IMR-90 (cell line): ENCODE results near the gene SLC25A22. TPM values are rescaled to one million over a fixed set of nuclear protein-coding genes. Genes with fewer than 3 reads are reported as not detected.
A peak's percentile ranks its signal among the peaks of the same experiment; 100 is the strongest.

ENCODE experiments used
- ATAC-seq: fragments of 200-7000 bp; cut with Tn5 transposase; 2 replicates; pipeline ENCODE4 v1.9.1; 2020; ENCODE audit warnings: low read depth, mild to moderate bottlenecking, moderate library complexity
- BruUV-seq: library from RNA; stranded (reverse); fragments of 400-500 nt; replicated peaks from 2 replicates; lab custom pipeline; 2021; lab: Mats Ljungman, UMichigan
- CTCF ChIA-PET: fragments of 300-600 bp; formaldehyde crosslinking; extraction: SDS; loops from one replicate; lab custom pipeline; 2021; ENCODE audit warnings: antibody characterized with exemption; lab: Yijun Ruan, JAX
- POLR2A ChIA-PET: fragments of 300-600 bp; sonication (Branson Sonifier 250); formaldehyde crosslinking; loops from one replicate; lab custom pipeline; 2022; ENCODE audit warnings: antibody characterized with exemption; ENCODE audit not compliant: unreplicated experiment; lab: Charles Lee
- DNase-seq: peaks from one replicate; pipeline ENCODE4 v3.0.0; 2013
- H2AFZ ChIP-seq: replicated peaks from 2 replicates; pipeline ENCODE3; 2013; ENCODE audit warnings: low read length, mild to moderate bottlenecking; ENCODE audit not compliant: poor library complexity
- H2AK5ac ChIP-seq: 2 replicates; pipeline ENCODE4 v1.6.1; 2013; ENCODE audit warnings: low read depth, low read length, inconsistent platforms
- H2AK9ac ChIP-seq: replicated peaks from 2 replicates; pipeline ENCODE3; 2013; ENCODE audit warnings: mild to moderate bottlenecking, low read depth, low read length, moderate library complexity; ENCODE audit not compliant: poor library complexity
- H2BK120ac ChIP-seq: 2 replicates; pipeline ENCODE4 v1.6.1; 2013; ENCODE audit warnings: low read depth, low read length, inconsistent platforms
- H2BK15ac ChIP-seq: 3 replicates; pipeline ENCODE4 v1.6.1; 2013; ENCODE audit warnings: low read depth, low read length, inconsistent platforms
- H2BK20ac ChIP-seq: 2 replicates; pipeline ENCODE4 v1.6.1; 2013; ENCODE audit warnings: low read depth, mild to moderate bottlenecking, inconsistent platforms, low read length, moderate library complexity
- H2BK5ac ChIP-seq: 2 replicates; pipeline ENCODE4 v1.6.1; 2013; ENCODE audit warnings: mild to moderate bottlenecking, low read depth, low read length, inconsistent platforms; ENCODE audit not compliant: poor library complexity, severe bottlenecking
- H3K14ac ChIP-seq: replicated peaks from 2 replicates; pipeline ENCODE4 v1.6.1; 2013; ENCODE audit warnings: low read depth, low read length, inconsistent platforms
- H3K18ac ChIP-seq: 2 replicates; pipeline ENCODE4 v1.6.1; 2013; ENCODE audit warnings: low read depth, low read length, control low read depth
- H3K23ac ChIP-seq: 2 replicates; pipeline ENCODE4 v1.6.1; 2013; ENCODE audit warnings: low read depth, low read length, inconsistent platforms
- H3K27ac ChIP-seq: 2 replicates; pipeline ENCODE4 v1.5.1; 2013; ENCODE audit warnings: mild to moderate bottlenecking, control low read depth, low read length; ENCODE audit not compliant: insufficient read depth
- H3K27me3 ChIP-seq: 2 replicates; pipeline ENCODE4 v1.6.1; 2013; ENCODE audit warnings: low read length; ENCODE audit not compliant: control insufficient read depth, insufficient read depth
- H3K36me3 ChIP-seq: 2 replicates; pipeline ENCODE4 v1.6.1; 2013; ENCODE audit warnings: low read length, mixed read lengths; ENCODE audit not compliant: control insufficient read depth, insufficient read depth
- H3K4ac ChIP-seq: 2 replicates; pipeline ENCODE4 v1.6.1; 2013; ENCODE audit warnings: low read depth, low read length, inconsistent platforms
- H3K4me1 ChIP-seq: 2 replicates; pipeline ENCODE4 v1.6.1; 2013; ENCODE audit warnings: low read length, mixed read lengths; ENCODE audit not compliant: control insufficient read depth, insufficient read depth
- H3K4me2 ChIP-seq: 2 replicates; pipeline ENCODE4 v1.6.1; 2013; ENCODE audit warnings: low read depth, mild to moderate bottlenecking, control low read depth, low read length, moderate library complexity
- H3K4me3 ChIP-seq: 2 replicates; pipeline ENCODE4 v1.5.1; 2013; ENCODE audit warnings: low read depth, mild to moderate bottlenecking, control low read depth, low read length, moderate library complexity; ENCODE audit not compliant: insufficient read depth
- H3K56ac ChIP-seq: 2 replicates; pipeline ENCODE4 v1.6.1; 2013; ENCODE audit warnings: low read length, inconsistent platforms; ENCODE audit not compliant: insufficient read depth; ENCODE audit errors: extremely low read depth
- H3K79me1 ChIP-seq, 2 experiments: 2 replicates each; pipeline ENCODE4 v1.6.1; 2013; ENCODE audit warnings: low read length in 2 of 2, inconsistent platforms in 1 of 2, low read depth in 1 of 2
- H3K9ac ChIP-seq: 2 replicates; pipeline ENCODE4 v1.6.1; 2013; ENCODE audit warnings: low read depth, low read length, control low read depth
- H3K9me1 ChIP-seq: 2 replicates; pipeline ENCODE4 v1.6.1; 2013; ENCODE audit warnings: low read length, inconsistent platforms; ENCODE audit not compliant: insufficient read depth
- H3K9me3 ChIP-seq: 2 replicates; pipeline ENCODE4 v1.6.1; 2013; ENCODE audit warnings: low read length; ENCODE audit not compliant: control insufficient read depth, insufficient read depth
- H4K20me1 ChIP-seq: 2 replicates; pipeline ENCODE4 v1.6.1; 2013; ENCODE audit warnings: low read length, inconsistent platforms; ENCODE audit not compliant: insufficient read depth
- H4K5ac ChIP-seq: 2 replicates; pipeline ENCODE4 v1.6.1; 2013; ENCODE audit warnings: mild to moderate bottlenecking, low read depth, low read length, control low read depth
- H4K8ac ChIP-seq, 2 experiments: 2 replicates each; pipeline ENCODE4 v1.6.1; 2013; ENCODE audit warnings: low read depth in 2 of 2, low read length in 2 of 2, control low read depth in 1 of 2, inconsistent platforms in 1 of 2
- H4K91ac ChIP-seq: 2 replicates; pipeline ENCODE4 v1.6.1; 2013; ENCODE audit warnings: low read depth, low read length, inconsistent platforms; ENCODE audit not compliant: insufficient read depth
- BHLHE40 ChIP-seq: fragments of 150-350 bp; IDR thresholded peaks from 2 replicates; pipeline ENCODE4 v1.6.1; 2016; ENCODE audit warnings: mild to moderate bottlenecking, low read depth, low read length
- CEBPB ChIP-seq: IDR thresholded peaks from 2 replicates; pipeline ENCODE4 v1.6.1; 2012; ENCODE audit warnings: low read depth, low read length, improper control_type of control experiment
- CHD1 ChIP-seq: IDR thresholded peaks from 2 replicates; pipeline ENCODE4 v1.6.1; 2012; ENCODE audit warnings: low read depth, low read length, improper control_type of control experiment
- CTCF ChIP-seq: conservative IDR thresholded peaks from 2 replicates; pipeline ENCODE4 v1.5.1; 2012; ENCODE audit warnings: mild to moderate bottlenecking, low read depth, low read length, improper control_type of control experiment
- MAZ ChIP-seq: IDR thresholded peaks from 2 replicates; pipeline ENCODE4 v1.6.1; 2012; ENCODE audit warnings: low read depth, mild to moderate bottlenecking, low read length, improper control_type of control experiment, moderate library complexity, borderline replicate concordance
- MXI1 ChIP-seq: IDR thresholded peaks from 2 replicates; pipeline ENCODE4 v1.6.1; 2012; ENCODE audit warnings: low read depth, mild to moderate bottlenecking, low read length, moderate library complexity, borderline replicate concordance
- NFE2L2 ChIP-seq: fragments of 150-350 bp; IDR thresholded peaks from 2 replicates; pipeline ENCODE4 v1.6.1; 2016; ENCODE audit warnings: low read depth, mild to moderate bottlenecking, low read length
- POLR2A ChIP-seq: IDR thresholded peaks from 2 replicates; pipeline ENCODE4 v1.6.1; 2012; ENCODE audit warnings: mild to moderate bottlenecking, low read depth, low read length
- RAD21 ChIP-seq: IDR thresholded peaks from 2 replicates; pipeline ENCODE4 v1.6.1; 2012; ENCODE audit warnings: low read length, improper control_type of control experiment
- RFX5 ChIP-seq: IDR thresholded peaks from 2 replicates; pipeline ENCODE4 v1.8.0; 2012; ENCODE audit warnings: low read depth, mild to moderate bottlenecking, low read length, moderate library complexity
- WGBS, 2 experiments: methylation state at CpG; one replicate each; pipeline versions ENCODE4 v1.1.5 to v1.1.7; 2013; ENCODE audit warnings: missing lambda C conversion rate in 2 of 2; ENCODE audit not compliant: insufficient read length in 1 of 2; ENCODE audit errors: extremely low coverage in 2 of 2; 5-methylcytosine and 5-hydroxymethylcytosine counted together
- dilution Hi-C: fragments of 300-500 bp; cut with HindIII; formaldehyde crosslinking; loops from one replicate; pipeline ENCODE4 v1.14.3; 2018; ENCODE audit warnings: low sequenced_read_pairs; ENCODE audit not compliant: unreplicated experiment
- in situ Hi-C: fragments of 300-500 bp; cut with MboI; formaldehyde crosslinking; loops from 3 replicates; pipeline ENCODE4 v1.14.3; 2019; ENCODE audit warnings: low sequenced_read_pairs, inconsistent platforms, mixed read lengths
- intact Hi-C: fragments of 100-400 bp; cut with micrococcal nuclease; formaldehyde crosslinking; loops from 2 replicates; pipeline ENCODE4 v1.10.0; 2022
- polyA plus RNA-seq, 3 experiments: library from polyadenylated mRNA; depleted of rRNA; stranded (reverse); fragments of >200 nt; gene quantifications; 2 replicates each; pipeline ENCODE4 v1.2.3, GENCODE V29; 2012; ENCODE audit warnings: low replicate concordance in 1 of 3
- total RNA-seq: library from RNA; depleted of rRNA; stranded (reverse); fragments of >200 nt; gene quantifications from 2 replicates; pipeline ENCODE4 v1.2.3, GENCODE V29; 2012
- TF ChIP-seq, protein P1 (sequence below): fragments of 150-350 bp; IDR thresholded peaks from 2 replicates; pipeline ENCODE4 v1.6.1; 2016; ENCODE audit warnings: low read depth, mild to moderate bottlenecking, low read length, moderate library complexity, borderline replicate concordance
- TF ChIP-seq, protein P2 (sequence below): fragments of 150-350 bp; IDR thresholded peaks from 2 replicates; pipeline ENCODE4 v1.6.1; 2017; ENCODE audit warnings: mild to moderate bottlenecking, antibody characterized with exemption, low read length, low read depth

Gene SLC25A22
- total and polyA plus RNA-seq, 2 of the 4 experiments (the other 2 are of a cell fraction): 8.2 to 41.3 TPM

- peak within 1 kb of the TSS; percentile 76 for H4K91ac ChIP-seq
- peak within 1 kb of the TSS; percentile 24; the same call in 1 of the 2 replicates for H3K18ac ChIP-seq
- H3K4me3 ChIP-seq: peak within 1 kb of the TSS; percentile 87
- ChIA-PET POLR2A (interaction anchor here (0.5 to 1.8 kb wide), 10 partner anchors 9 to 155 kb away, joined by 4 to 13 read pairs (median 4); partner anchors contain the start of genes CRACR2B, PIDD1 and RPLP2), CTCF (no interaction called here)
- no TSS peak for BruUV-seq
- H2AK9ac ChIP-seq: peak within 1 kb of the TSS; percentile 94
- peaks cover 13% of the 10 kb centered on the region for H3K9me1 ChIP-seq
- H4K20me1 ChIP-seq: peaks cover 30% of the 10 kb centered on the region
- ATAC-seq: peak; percentile 3
- no peak within 1 kb of the TSS for H3K56ac ChIP-seq
- peak within 1 kb of the TSS; percentile 62 for H4K5ac ChIP-seq
- peak within 1 kb of the TSS; percentile 59 to 83; a peak in 2 of 4 replicates for H4K8ac ChIP-seq
- peak within 1 kb of the TSS; percentile 6; the same call in 1 of the 2 replicates for H3K14ac ChIP-seq
- no peaks in the 10 kb centered on the region for H3K27me3 ChIP-seq
- peak within 1 kb of the TSS; percentile 37 for H3K4ac ChIP-seq
- peaks cover 21% of the 10 kb centered on the region for H3K4me1 ChIP-seq
- H2AFZ ChIP-seq: peak within 1 kb of the TSS; percentile 95
- DNase-seq: no peak
- H2BK15ac ChIP-seq: peak within 1 kb of the TSS; percentile 13; the same call in 1 of the 3 replicates
- intact Hi-C loops (no loop called here), in situ Hi-C loops (no loop called here), dilution Hi-C loops (no loop called here)
- peak within 1 kb of the TSS; percentile 73 for H2BK5ac ChIP-seq
- peak within 1 kb of the TSS; percentile 78 for H3K9ac ChIP-seq
- H3K27ac ChIP-seq: peak within 1 kb of the TSS; percentile 67
- 33% methylated on average over 1 of the region's 20 CpGs; no CpG with 5 or more reads in 1 of the 2 experiments for WGBS, 2 experiments
- H3K4me2 ChIP-seq: peak within 1 kb of the TSS; percentile 82
- peak within 1 kb of the TSS; percentile 41; the same call in 1 of the 2 replicates for H2BK120ac ChIP-seq
- H3K79me1 ChIP-seq: peaks cover 22 to 32% of the 10 kb centered on the region in 2 experiments
- TF ChIP-seq, protein P1, sequence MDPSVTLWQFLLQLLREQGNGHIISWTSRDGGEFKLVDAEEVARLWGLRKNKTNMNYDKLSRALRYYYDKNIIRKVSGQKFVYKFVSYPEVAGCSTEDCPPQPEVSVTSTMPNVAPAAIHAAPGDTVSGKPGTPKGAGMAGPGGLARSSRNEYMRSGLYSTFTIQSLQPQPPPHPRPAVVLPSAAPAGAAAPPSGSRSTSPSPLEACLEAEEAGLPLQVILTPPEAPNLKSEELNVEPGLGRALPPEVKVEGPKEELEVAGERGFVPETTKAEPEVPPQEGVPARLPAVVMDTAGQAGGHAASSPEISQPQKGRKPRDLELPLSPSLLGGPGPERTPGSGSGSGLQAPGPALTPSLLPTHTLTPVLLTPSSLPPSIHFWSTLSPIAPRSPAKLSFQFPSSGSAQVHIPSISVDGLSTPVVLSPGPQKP: no peak
- TF ChIP-seq MXI1 (no peak), BHLHE40 (no peak), NFE2L2 (no peak), MAZ (peak; percentile 8; the same call in 1 of the 2 replicates), CHD1 (no peak), CTCF (no peak), RFX5 (no peak), RAD21 (no peak), CEBPB (peak; percentile 75), POLR2A (no peak)
- TF ChIP-seq, protein P2, sequence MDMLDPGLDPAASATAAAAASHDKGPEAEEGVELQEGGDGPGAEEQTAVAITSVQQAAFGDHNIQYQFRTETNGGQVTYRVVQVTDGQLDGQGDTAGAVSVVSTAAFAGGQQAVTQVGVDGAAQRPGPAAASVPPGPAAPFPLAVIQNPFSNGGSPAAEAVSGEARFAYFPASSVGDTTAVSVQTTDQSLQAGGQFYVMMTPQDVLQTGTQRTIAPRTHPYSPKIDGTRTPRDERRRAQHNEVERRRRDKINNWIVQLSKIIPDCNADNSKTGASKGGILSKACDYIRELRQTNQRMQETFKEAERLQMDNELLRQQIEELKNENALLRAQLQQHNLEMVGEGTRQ: no peak
- no peak within 1 kb of the TSS for H2BK20ac ChIP-seq
- H3K23ac ChIP-seq: no peak within 1 kb of the TSS
- peaks cover 16% of the 10 kb centered on the region for H3K36me3 ChIP-seq
- no peaks in the 10 kb centered on the region for H3K9me3 ChIP-seq
- peak within 1 kb of the TSS; percentile 43; the same call in 1 of the 2 replicates for H2AK5ac ChIP-seq
These were observed 20.5 kb upstream of the SLC25A22 start, which contains the start of gene PNPLA2 for GRCh38 chr11:818396-819128. Gene PNPLA2, plus strand, starts transcription at chr11:818914. Its CDS starts 805 bp downstream, at chr11:819719.
